ENCODE measurements around the gene CFAP99.

GRCh38 chr4:2494992-2495391 lies 76.2 kb downstream of the CFAP99 start:
- no peak for TF ChIP-seq CTCF (IDR thresholded peaks at IDR 0.05)
- no peak for TF ChIP-seq POLR2A (IDR thresholded peaks at IDR 0.05)
